Heart left ventricle (tissue), 16 donors: ENCODE data around the gene OR2B2. TPM values are rescaled to one million over a fixed set of nuclear protein-coding genes. Genes with fewer than 3 reads are reported as not detected.

Experiments
- ATAC-seq, 4 donors: fragments of 200-7000 bp; cut with Tn5 transposase; one replicate each; pipeline ENCODE4 v1.9.1; 2020 to 2022; ENCODE audit warnings: moderate library complexity in 4 of 4, mild to moderate bottlenecking in 3 of 4, moderate number of reproducible peaks in 1 of 4
- DNase-seq, 5 donors: peaks; one replicate each; pipeline ENCODE4 v3.0.0-alpha.2; 2020
- H3K27ac ChIP-seq, 12 donors: fragments of 200-600 bp; sonication (generic) in 4 of 12; one replicate each; pipeline versions ENCODE4 v1.5.0 to v1.8.0; 2016 to 2022; ENCODE audit warnings: mild to moderate bottlenecking in 2 of 12
- H3K27me3 ChIP-seq, 9 donors: fragments of 200-600 bp; sonication (generic) in 2 of 9; one replicate each; pipeline versions ENCODE4 v1.5.1 to v1.8.0; 2016 to 2022; ENCODE audit warnings: mild to moderate bottlenecking in 3 of 9
- H3K36me3 ChIP-seq, 9 donors: fragments of 200-600 bp; sonication (generic) in 2 of 9; one replicate each; pipeline versions ENCODE4 v1.5.0 to v1.8.0; 2018 to 2022; ENCODE audit warnings: mild to moderate bottlenecking in 2 of 9
- H3K4me1 ChIP-seq, 12 donors: fragments of 200-600 bp; sonication (generic) in 4 of 12; one replicate each; pipeline versions ENCODE4 v1.5.0 to v1.8.0; 2016 to 2022; ENCODE audit warnings: mild to moderate bottlenecking in 3 of 12
- H3K4me3 ChIP-seq, 12 donors: fragments of 200-600 bp; sonication (generic) in 4 of 12; one replicate each; pipeline versions ENCODE4 v1.5.0 to v1.8.0; 2017 to 2022; ENCODE audit warnings: mild to moderate bottlenecking in 9 of 12, moderate library complexity in 4 of 12
- H3K9me3 ChIP-seq, 12 donors: fragments of 200-600 bp; sonication (generic) in 4 of 12; one replicate each; pipeline versions ENCODE4 v1.5.0 to v1.8.0; 2016 to 2022; ENCODE audit warnings: mild to moderate bottlenecking in 1 of 12
- CTCF ChIP-seq, 12 donors: fragments of 200-600 bp; sonication (generic) in 4 of 12; IDR thresholded peaks; one replicate each; pipeline versions ENCODE4 v1.5.0 to v1.8.0; 2018 to 2022; ENCODE audit warnings: antibody characterized with exemption in 12 of 12, mild to moderate bottlenecking in 5 of 12
- POLR2A ChIP-seq, 2 donors: fragments of 450-650 bp; IDR thresholded peaks; one replicate each; pipeline ENCODE4 v1.6.1; 2017; ENCODE audit warnings: antibody characterized with exemption in 2 of 2, mild to moderate bottlenecking in 2 of 2, moderate library complexity in 2 of 2
- WGBS, 4 donors: extraction: QIAGEN DNeasy Blood & Tissue Kit in 2 of 4; methylation state at CpG; one replicate each; pipeline versions ENCODE4 v1.1.5 to v1.1.7; 2013 to 2018; 5-methylcytosine and 5-hydroxymethylcytosine counted together
- intact Hi-C, 10 donors: fragments of 100-400 bp; cut with DNase I; formaldehyde crosslinking; loops; one replicate each; pipeline versions ENCODE4 v1.11.1 to v1.14.2; 2022
- polyA plus RNA-seq, 2 donors: library from polyadenylated mRNA; stranded (reverse); fragments of 200-250 nt; gene quantifications; one replicate each; pipeline ENCODE4 v1.2.3, GENCODE V29; 2013
- total RNA-seq, 9 donors: library from RNA; depleted of rRNA in 2 of 9; stranded (reverse); fragments of >200 nt in 2 of 9; fragmentation: NEBNext Ultra II Directional in 3 of 9; extraction: Animal tissue kit (Norgen Biotek cat#: 25700) in 3 of 9; gene quantifications; one replicate each; pipeline versions ENCODE4 v1.1.0 to v1.2.4, GENCODE V29; 2016 to 2023
- donor health status: ischemic (EF 13 %, LVEDD 7.1; RV severe dilation, severe dysfunction).
- donor health status: healthy with polysubstance abuse.
- donor health status: DM: no; HTN: yes; CAD: no.
- donor health status: DM: no; HTN: no; CAD: no.
- donor health status: ischemic (EF 25% LVEDD 6.9; RV normal size, moderate dysfunction).
- donor health status: ischemic (EF 25% LVEDD 5.7; RV mildly dilated, moderate dysfunction).
- donor health status: healthy.
- donor health status: DM: yes; HTN: yes; CAD: no.
- donor health status: ischemic (EF 35%, LVEDD 5.7; RV mildly dilated, moderate dysfunction).
- donor health status: nonischemic (EF 11% LVEDD 7.7; RV severe dilation, severe dysfunction).
- donor health status: DM: yes; HTN: yes; CAD: no.
- donor health status: PGD.
- donor health status: ischemic (EF 29% LVEDD 5.4; RV normal size, mild dysfunction).
- donor health status: nonischemic (EF 23%, LVEDD 6.1; RV moderate dilation, normal function).

OR2B2 gene
- total and polyA plus RNA-seq, 11 donors: not detected

- TF ChIP-seq CTCF (IDR thresholded peaks at IDR 0.05) (no peak), POLR2A (IDR thresholded peaks at IDR 0.05) (no peak)
- DNase-seq (no peak), ATAC-seq (no peak)
- Histone ChIP-seq H3K4me1 (peaks cover 0 to 32% (median 17%) of the 10 kb centered on the region in 12 donors), H3K36me3 (no peaks in the 10 kb centered on the region), H3K27ac (peak overlapping the region in 1 of 12 donors; percentile 81), H3K27me3 (peaks cover 0 to 81% (median 27%) of the 10 kb centered on the region in 9 donors), H3K4me3 (peak overlapping the region in 9 of 12 donors; percentile 38 to 78 (median 42)), H3K9me3 (no peaks in the 10 kb centered on the region)
- intact Hi-C loops: loop anchor here in 9 of 10 donors (5.0 to 10.0 kb wide), 11 partner anchors 53 to 1095 kb away; partner anchors contain the start of gene ZNF184 (in 3 of the 9)
- 30 to 33% (median 32%) methylated on average over 19 of the region's 19 CpGs for WGBS, 4 donors
These were observed 22.4 kb downstream of the OR2B2 start for GRCh38 chr6:27889628-27890444.

GRCh38 chr6:27889275-27889627 is 22.9 kb downstream of the OR2B2 start:
- Histone ChIP-seq H3K4me3 (no peak overlapping the region), H3K4me1 (peaks cover 0 to 32% (median 16%) of the 10 kb centered on the region in 12 donors), H3K36me3 (no peaks in the 10 kb centered on the region), H3K27me3 (peaks cover 0 to 85% (median 27%) of the 10 kb centered on the region in 9 donors), H3K27ac (no peak overlapping the region), H3K9me3 (no peaks in the 10 kb centered on the region)
- TF ChIP-seq CTCF (IDR thresholded peaks at IDR 0.05) (no peak), POLR2A (IDR thresholded peaks at IDR 0.05) (no peak)
- intact Hi-C loops: no loop called here
- 80 to 82% (median 81%) methylated on average over 3 of the region's 3 CpGs for WGBS, 4 donors
- no peak for DNase-seq
- no peak for ATAC-seq

GRCh38 chr6:27888566-27888965 is 23.6 kb downstream of the OR2B2 start:
- H3K9me3 ChIP-seq: no peaks in the 10 kb centered on the region
- no peak overlapping the region for H3K4me3 ChIP-seq
- TF ChIP-seq POLR2A (IDR thresholded peaks at IDR 0.05) (no peak), CTCF (IDR thresholded peaks at IDR 0.05) (no peak)
- H3K36me3 ChIP-seq: no peaks in the 10 kb centered on the region
- peaks cover 0 to 26% (median 15%) of the 10 kb centered on the region in 12 donors for H3K4me1 ChIP-seq
- no peak for ATAC-seq
- no peak overlapping the region for H3K27ac ChIP-seq
- 80 to 91% (median 87%) methylated on average over 2 of the region's 2 CpGs for WGBS, 4 donors
- peaks cover 0 to 85% (median 27%) of the 10 kb centered on the region in 9 donors for H3K27me3 ChIP-seq
- intact Hi-C loops: no loop called here
- DNase-seq: no peak

GRCh38 chr6:27886073-27886472 is 26.1 kb downstream of the OR2B2 start:
- TF ChIP-seq CTCF (IDR thresholded peaks at IDR 0.05): no peak
- no peak for TF ChIP-seq POLR2A (IDR thresholded peaks at IDR 0.05)
- ATAC-seq (no peak), DNase-seq (no peak)
- no peak overlapping the region for H3K27ac ChIP-seq
- H3K9me3 ChIP-seq: no peaks in the 10 kb centered on the region
- 81 to 88% (median 84%) methylated on average over 3 of the region's 3 CpGs for WGBS, 4 donors
- H3K27me3 ChIP-seq: peaks cover 0 to 67% (median 17%) of the 10 kb centered on the region in 9 donors
- intact Hi-C loops: no loop called here
- no peak overlapping the region for H3K4me3 ChIP-seq
- H3K36me3 ChIP-seq: no peaks in the 10 kb centered on the region
- H3K4me1 ChIP-seq: peaks cover 0 to 12% (median 6%) of the 10 kb centered on the region in 12 donors
